OCI-LY1 (cell line): ENCODE data around the gene REXO1.

Source experiments
- H2AFZ ChIP-seq: fragments of 200-600 bp; sonication (generic), shearing (Covaris generic); 2 replicates; pipeline ENCODE4 v1.6.0; 2014; ENCODE audit warnings: antibody characterized with exemption, mild to moderate bottlenecking, low read length
- H3F3A ChIP-seq: fragments of 200-600 bp; sonication (generic), shearing (Covaris generic); 2 replicates; pipeline ENCODE4 v1.6.0; 2014; ENCODE audit warnings: mild to moderate bottlenecking, antibody characterized with exemption, low read length, moderate library complexity; ENCODE audit not compliant: insufficient read depth
- H3K27ac ChIP-seq: fragments of 200-600 bp; sonication (generic); 2 replicates; pipeline ENCODE4 v1.5.1; 2014; ENCODE audit warnings: low read length, mixed run types, mild to moderate bottlenecking, low read depth; ENCODE audit not compliant: poor library complexity, severe bottlenecking
- H3K27me3 ChIP-seq: fragments of 200-600 bp; sonication (generic); 2 replicates; pipeline ENCODE4 v1.6.0; 2014; ENCODE audit warnings: antibody characterized with exemption, mild to moderate bottlenecking, low read length, moderate library complexity; ENCODE audit not compliant: insufficient read depth
- H3K36me3 ChIP-seq: fragments of 200-600 bp; sonication (generic); 2 replicates; pipeline ENCODE4 v1.6.1; 2014; ENCODE audit warnings: mild to moderate bottlenecking, antibody characterized with exemption, low read length, moderate library complexity, mixed read lengths; ENCODE audit not compliant: insufficient read depth
- H3K4me1 ChIP-seq: fragments of 200-600 bp; sonication (generic); 2 replicates; pipeline ENCODE4 v1.5.1; 2014; ENCODE audit warnings: mild to moderate bottlenecking, low read length, moderate library complexity; ENCODE audit not compliant: insufficient read depth, severe bottlenecking
- H3K4me2 ChIP-seq: fragments of 200-600 bp; sonication (generic), shearing (Covaris generic); 2 replicates; pipeline ENCODE4 v1.6.1; 2014; ENCODE audit warnings: low read length
- H3K4me3 ChIP-seq: fragments of 200-600 bp; sonication (generic); 2 replicates; pipeline ENCODE4 v1.5.1; 2014; ENCODE audit warnings: low read length, low read depth, mild to moderate bottlenecking, mixed read lengths; ENCODE audit not compliant: poor library complexity, severe bottlenecking
- H3K79me2 ChIP-seq: fragments of 200-600 bp; shearing (Covaris generic); 2 replicates; pipeline ENCODE4 v1.6.1; 2016; ENCODE audit warnings: mixed run types, low read length, mixed read lengths; ENCODE audit not compliant: insufficient read depth
- H3K9ac ChIP-seq: fragments of 200-600 bp; sonication (generic), shearing (Covaris generic); 2 replicates; pipeline ENCODE4 v1.6.1; 2014; ENCODE audit warnings: mild to moderate bottlenecking, low read length, mixed read lengths
- H3K9me2 ChIP-seq: fragments of 200-600 bp; sonication (generic), shearing (Covaris generic); 2 replicates; pipeline ENCODE4 v1.6.1; 2014; ENCODE audit warnings: low read depth, mild to moderate bottlenecking, low read length, mixed read lengths
- H3K9me3 ChIP-seq: fragments of 200-600 bp; shearing (Covaris generic); 2 replicates; pipeline ENCODE4 v1.6.1; 2014; ENCODE audit warnings: low read length, mixed read lengths
- H4K20me1 ChIP-seq: fragments of 200-600 bp; sonication (generic), shearing (Covaris generic); 2 replicates; pipeline ENCODE4 v1.6.0; 2016; ENCODE audit warnings: mild to moderate bottlenecking, low read length; ENCODE audit not compliant: insufficient read depth
- EZH2 ChIP-seq: fragments of 200-600 bp; sonication (generic), shearing (Covaris generic); IDR thresholded peaks from 2 replicates; pipeline ENCODE4 v1.8.0; 2017; ENCODE audit warnings: borderline replicate concordance, mixed run types, mild to moderate bottlenecking, antibody characterized with exemption, low read length, moderate library complexity, mixed read lengths
- TF ChIP-seq, protein P1 (sequence below): fragments of 200-600 bp; sonication (generic), shearing (Covaris generic); IDR thresholded peaks from 2 replicates; pipeline ENCODE4 v1.5.1; 2017; ENCODE audit warnings: mild to moderate bottlenecking, antibody characterized with exemption, low read length, moderate library complexity, mixed read lengths

REXO1 gene

DNA sequence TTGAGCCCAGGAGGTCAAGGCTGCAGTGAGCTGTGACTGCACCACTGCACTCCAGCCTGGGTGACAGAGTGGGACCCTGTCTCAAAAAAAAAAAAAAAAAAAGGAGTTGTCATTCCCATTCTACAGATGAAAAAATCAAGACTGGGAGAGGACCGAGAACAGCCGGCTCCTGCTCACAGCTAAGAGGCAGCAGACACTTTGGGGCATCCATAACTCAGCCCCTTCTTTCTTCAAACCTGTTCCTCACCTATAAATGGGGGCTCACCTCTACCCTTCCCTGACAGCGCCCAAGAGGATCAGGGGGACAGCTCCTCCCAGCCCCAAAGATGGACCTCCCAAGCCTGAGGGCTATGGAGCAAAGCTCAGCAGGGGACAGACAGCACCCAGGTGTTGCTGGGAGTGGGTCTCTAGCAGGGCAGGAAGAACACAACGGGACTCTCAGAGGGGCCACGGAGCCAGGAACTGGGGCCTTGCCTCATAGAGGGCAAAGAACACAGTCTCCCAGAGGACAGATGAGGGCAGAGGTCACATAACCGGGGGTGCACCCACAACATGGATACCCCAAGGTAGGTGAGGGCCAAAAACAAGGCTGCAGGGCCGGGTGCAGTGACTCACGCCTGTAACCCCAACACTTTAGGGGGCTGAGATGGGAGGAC is 18.5 kb upstream of the REXO1 start:
- Histone ChIP-seq H3K79me2 (peaks cover 2% of the 10 kb centered on the region; the same call in 1 of the 2 replicates), H3K4me1 (peaks cover 10% of the 10 kb centered on the region), H3K4me2 (no peak overlapping the region), H3K27me3 (no peaks in the 10 kb centered on the region), H3K36me3 (peaks cover 12% of the 10 kb centered on the region; the same call in 1 of the 2 replicates), H4K20me1 (no peaks in the 10 kb centered on the region), H3K9me2 (no peaks in the 10 kb centered on the region), H3F3A (no peaks in the 10 kb centered on the region), H3K4me3 (no peak overlapping the region), H3K9me3 (no peaks in the 10 kb centered on the region), H2AFZ (no peak overlapping the region), H3K9ac (no peak overlapping the region; the same call in 1 of the 2 replicates), H3K27ac (peak overlapping the region; percentile 41)
- TF ChIP-seq, protein P1, sequence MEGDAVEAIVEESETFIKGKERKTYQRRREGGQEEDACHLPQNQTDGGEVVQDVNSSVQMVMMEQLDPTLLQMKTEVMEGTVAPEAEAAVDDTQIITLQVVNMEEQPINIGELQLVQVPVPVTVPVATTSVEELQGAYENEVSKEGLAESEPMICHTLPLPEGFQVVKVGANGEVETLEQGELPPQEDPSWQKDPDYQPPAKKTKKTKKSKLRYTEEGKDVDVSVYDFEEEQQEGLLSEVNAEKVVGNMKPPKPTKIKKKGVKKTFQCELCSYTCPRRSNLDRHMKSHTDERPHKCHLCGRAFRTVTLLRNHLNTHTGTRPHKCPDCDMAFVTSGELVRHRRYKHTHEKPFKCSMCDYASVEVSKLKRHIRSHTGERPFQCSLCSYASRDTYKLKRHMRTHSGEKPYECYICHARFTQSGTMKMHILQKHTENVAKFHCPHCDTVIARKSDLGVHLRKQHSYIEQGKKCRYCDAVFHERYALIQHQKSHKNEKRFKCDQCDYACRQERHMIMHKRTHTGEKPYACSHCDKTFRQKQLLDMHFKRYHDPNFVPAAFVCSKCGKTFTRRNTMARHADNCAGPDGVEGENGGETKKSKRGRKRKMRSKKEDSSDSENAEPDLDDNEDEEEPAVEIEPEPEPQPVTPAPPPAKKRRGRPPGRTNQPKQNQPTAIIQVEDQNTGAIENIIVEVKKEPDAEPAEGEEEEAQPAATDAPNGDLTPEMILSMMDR, result no peak
- no peak for TF ChIP-seq EZH2

DNA sequence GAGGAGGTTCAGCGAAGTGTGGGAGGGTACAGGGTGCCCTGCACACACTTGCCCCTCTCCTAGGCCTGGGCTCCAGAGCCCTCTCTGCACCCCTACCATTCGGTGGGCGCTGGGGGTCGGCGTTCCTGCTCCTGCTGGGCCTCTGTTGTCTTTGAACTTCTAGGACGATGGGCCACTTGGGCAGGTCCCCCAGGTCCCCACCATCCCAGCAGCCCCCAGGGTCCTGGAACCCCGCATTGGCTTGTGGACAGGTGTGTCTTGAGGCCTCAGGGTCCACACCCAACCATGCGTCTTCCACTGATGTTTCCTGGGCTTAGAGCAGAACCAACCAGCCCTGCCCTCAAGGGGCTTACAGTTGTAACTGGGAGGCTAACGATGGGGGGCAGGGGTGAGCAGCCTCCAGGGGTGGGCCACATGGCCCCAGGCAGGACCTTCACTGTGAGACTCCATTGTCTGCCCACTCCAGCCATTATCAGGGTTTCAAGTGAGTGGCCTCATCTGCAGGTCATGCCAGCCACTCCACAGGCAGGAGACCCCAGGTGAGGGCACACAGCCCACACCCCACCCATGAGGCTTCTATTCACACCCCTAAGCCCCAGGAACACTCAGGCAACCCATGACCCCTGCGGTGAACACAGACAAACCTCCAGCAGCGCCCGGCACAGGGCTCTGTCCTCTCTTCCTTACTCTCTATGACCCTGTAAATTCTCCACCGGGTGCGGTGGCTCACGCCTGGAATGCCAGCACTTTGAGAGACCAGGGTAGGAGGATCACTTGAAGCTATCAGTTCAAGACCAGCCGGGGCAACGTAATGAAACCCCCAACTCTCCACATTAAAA is 17.1 kb upstream of the REXO1 start:
- H3K4me2 ChIP-seq, result peak overlapping the region; percentile 65
- no peak for TF ChIP-seq EZH2
- TF ChIP-seq, protein P1, result no peak
- H3K27ac ChIP-seq, result peak overlapping the region; percentile 61

DNA sequence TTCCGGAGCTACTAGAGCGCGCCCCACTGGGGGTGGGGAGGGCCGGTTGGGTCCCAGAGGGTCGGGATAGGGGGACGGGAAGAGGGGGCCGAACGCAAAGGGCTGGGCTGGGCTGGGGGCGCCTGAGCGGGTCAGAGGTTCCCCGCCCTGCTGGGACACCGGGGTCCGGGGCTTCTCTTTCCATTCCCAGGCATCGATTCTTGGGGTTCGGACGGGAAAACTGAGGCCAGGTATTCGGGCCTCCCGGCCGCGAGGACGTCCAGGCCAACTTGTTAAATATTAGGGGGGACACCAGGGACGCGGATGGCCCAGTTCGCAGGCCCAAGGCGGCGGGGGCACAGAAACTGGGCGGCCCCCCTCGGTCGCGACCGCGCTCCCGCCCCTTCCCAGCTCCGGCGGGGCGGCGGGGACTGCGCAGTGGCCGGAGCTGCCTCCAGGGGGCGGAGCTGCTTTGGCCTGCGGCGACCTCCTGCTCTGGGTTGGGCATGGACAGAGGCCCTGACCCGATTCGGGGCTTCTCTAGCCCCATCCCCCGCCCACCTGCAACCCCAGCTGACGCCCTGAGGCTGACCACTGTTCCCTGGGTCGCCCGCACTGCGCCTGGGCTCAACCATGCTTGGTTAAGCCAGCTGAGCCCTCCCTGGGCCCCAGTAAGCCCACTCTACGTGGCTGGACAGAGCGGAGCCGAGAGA is 16.3 kb upstream of the REXO1 start:
- Histone ChIP-seq H3K9me3 (no peaks in the 10 kb centered on the region), H2AFZ (no peak overlapping the region), H3F3A (no peaks in the 10 kb centered on the region), H3K27ac (peak overlapping the region; percentile 61), H3K4me2 (peak overlapping the region; percentile 65), H4K20me1 (no peaks in the 10 kb centered on the region), H3K4me3 (peak overlapping the region; percentile 65), H3K4me1 (peaks cover 28% of the 10 kb centered on the region), H3K27me3 (peaks cover 6% of the 10 kb centered on the region; the same call in 1 of the 2 replicates), H3K79me2 (peaks cover 6% of the 10 kb centered on the region), H3K9ac (peak overlapping the region; percentile 76), H3K36me3 (no peaks in the 10 kb centered on the region), H3K9me2 (no peaks in the 10 kb centered on the region)
- TF ChIP-seq, protein P1, result peak; percentile 58
- TF ChIP-seq EZH2, result no peak

More for the DNA sequence above, 17.1 kb upstream of the REXO1 start:
- peak overlapping the region; percentile 76 for H3K9ac ChIP-seq
- no peaks in the 10 kb centered on the region for H4K20me1 ChIP-seq
- no peaks in the 10 kb centered on the region for H3F3A ChIP-seq
- no peaks in the 10 kb centered on the region for H3K9me2 ChIP-seq
- H3K36me3 ChIP-seq, result 0 out of 2 replicates have a peak, but pooled peaks cover 2% of the 10 kb centered on the region
- peaks cover 24% of the 10 kb centered on the region for H3K4me1 ChIP-seq
- peak overlapping the region; percentile 65 for H3K4me3 ChIP-seq
- peaks cover 6% of the 10 kb centered on the region for H3K79me2 ChIP-seq
- no peaks in the 10 kb centered on the region for H3K9me3 ChIP-seq
- no peak overlapping the region for H2AFZ ChIP-seq
- H3K27me3 ChIP-seq, result peaks cover 6% of the 10 kb centered on the region; the same call in 1 of the 2 replicates
